ENCODE measurements around the gene BMP6. TPM values are rescaled to one million over a fixed set of nuclear protein-coding genes. Genes with fewer than 3 reads are reported as not detected.

The BMP6 gene
- total RNA-seq, 1 donor from 2014 or later: 3.2 TPM

DNA sequence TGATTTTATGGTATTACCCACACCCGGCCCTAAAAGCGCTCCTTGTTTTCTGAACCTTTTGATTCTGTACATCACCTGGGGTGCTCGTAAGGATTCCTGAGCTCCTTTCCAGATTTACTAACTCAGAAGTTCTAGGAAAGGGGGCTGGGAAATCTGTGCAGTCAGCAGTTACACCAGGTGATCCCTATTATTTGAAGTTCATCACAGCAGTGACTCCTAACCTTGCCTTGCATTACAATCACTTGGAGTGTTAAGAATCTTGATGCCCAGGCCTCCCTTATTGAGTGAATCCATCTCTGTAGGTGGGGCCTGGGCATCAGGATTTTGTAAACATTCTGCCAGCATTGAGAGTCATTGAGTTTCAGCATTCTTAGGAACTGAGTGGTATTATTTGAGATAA lies 44.7 kb downstream of the BMP6 start:
- Histone ChIP-seq H3K4me1 (no peaks in the 10 kb centered on the region), H3K36me3 (no peaks in the 10 kb centered on the region), H3K27ac (no peak overlapping the region), H3K27me3 (no peaks in the 10 kb centered on the region), H3K9me3 (no peaks in the 10 kb centered on the region), H3K4me3 (no peak overlapping the region)
- TF ChIP-seq POLR2A (IDR thresholded peaks at IDR 0.05) (no peak), POLR2AphosphoS5 (IDR thresholded peaks at IDR 0.05; ENCODE audit: insufficient read depth in 1 of 2, low read depth in 1 of 2) (no peak)
- TF ChIP-seq, protein P1, sequence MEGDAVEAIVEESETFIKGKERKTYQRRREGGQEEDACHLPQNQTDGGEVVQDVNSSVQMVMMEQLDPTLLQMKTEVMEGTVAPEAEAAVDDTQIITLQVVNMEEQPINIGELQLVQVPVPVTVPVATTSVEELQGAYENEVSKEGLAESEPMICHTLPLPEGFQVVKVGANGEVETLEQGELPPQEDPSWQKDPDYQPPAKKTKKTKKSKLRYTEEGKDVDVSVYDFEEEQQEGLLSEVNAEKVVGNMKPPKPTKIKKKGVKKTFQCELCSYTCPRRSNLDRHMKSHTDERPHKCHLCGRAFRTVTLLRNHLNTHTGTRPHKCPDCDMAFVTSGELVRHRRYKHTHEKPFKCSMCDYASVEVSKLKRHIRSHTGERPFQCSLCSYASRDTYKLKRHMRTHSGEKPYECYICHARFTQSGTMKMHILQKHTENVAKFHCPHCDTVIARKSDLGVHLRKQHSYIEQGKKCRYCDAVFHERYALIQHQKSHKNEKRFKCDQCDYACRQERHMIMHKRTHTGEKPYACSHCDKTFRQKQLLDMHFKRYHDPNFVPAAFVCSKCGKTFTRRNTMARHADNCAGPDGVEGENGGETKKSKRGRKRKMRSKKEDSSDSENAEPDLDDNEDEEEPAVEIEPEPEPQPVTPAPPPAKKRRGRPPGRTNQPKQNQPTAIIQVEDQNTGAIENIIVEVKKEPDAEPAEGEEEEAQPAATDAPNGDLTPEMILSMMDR (IDR thresholded peaks at IDR 0.05): no peak
- intact Hi-C loops (cut with DNase I): no loop called here
- no peak for DNase-seq (ENCODE audit: extremely low spot score in 2 of 2)

DNA sequence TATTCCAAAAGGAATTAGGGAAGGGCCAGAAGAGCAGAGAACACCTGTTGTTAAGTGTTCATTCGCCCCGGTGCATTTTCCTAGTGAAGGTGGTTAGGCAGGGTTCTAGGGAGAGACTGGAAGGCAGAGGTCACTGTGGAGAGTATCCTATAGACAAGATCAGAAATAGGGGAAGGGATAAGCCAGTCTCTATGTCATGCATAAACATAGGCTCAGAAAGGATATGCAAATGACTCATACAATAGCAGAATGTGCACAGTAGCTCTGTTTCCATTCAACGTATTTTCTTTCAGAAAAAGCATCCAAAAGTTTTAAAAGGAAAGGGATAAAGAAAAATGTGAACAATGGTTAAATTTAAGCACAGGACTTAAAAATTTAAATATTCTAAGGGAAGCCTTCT lies 47.4 kb downstream of the BMP6 start:
- no peaks in the 10 kb centered on the region for H3K9me3 ChIP-seq
- H3K27ac ChIP-seq: no peak overlapping the region
- intact Hi-C loops (cut with DNase I): no loop called here
- H3K4me1 ChIP-seq: no peaks in the 10 kb centered on the region
- no peak for DNase-seq (ENCODE audit: extremely low spot score in 2 of 2)
- no peaks in the 10 kb centered on the region for H3K27me3 ChIP-seq
- H3K36me3 ChIP-seq: no peaks in the 10 kb centered on the region
- no peak overlapping the region for H3K4me3 ChIP-seq
- TF ChIP-seq, protein P1 (IDR thresholded peaks at IDR 0.05): no peak
- no peak for TF ChIP-seq POLR2A (IDR thresholded peaks at IDR 0.05)
- TF ChIP-seq POLR2AphosphoS5 (IDR thresholded peaks at IDR 0.05; ENCODE audit: insufficient read depth in 1 of 2, low read depth in 1 of 2): no peak

DNA sequence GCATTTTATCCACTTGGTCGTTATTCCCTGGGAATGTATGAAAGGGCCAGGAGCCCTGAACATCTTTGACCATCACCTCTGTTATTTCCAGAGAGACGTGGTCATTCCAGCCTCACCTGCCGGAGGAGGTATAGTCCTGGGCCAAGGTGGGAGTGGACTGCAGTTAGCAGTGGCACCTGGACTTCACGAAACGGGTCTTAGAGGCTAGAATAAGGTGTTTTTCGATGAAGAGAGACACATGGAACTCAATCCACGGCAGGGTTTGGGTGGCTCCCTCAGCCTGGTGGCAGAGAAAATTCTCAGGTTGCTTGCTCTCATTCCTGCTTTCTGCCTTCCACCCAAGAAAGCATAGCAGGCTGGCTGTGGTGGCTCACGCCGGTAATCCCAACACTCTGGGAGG lies 48.0 kb downstream of the BMP6 start:
- Histone ChIP-seq H3K27me3 (no peaks in the 10 kb centered on the region), H3K27ac (no peak overlapping the region), H3K4me1 (no peaks in the 10 kb centered on the region), H3K4me3 (no peak overlapping the region), H3K9me3 (no peaks in the 10 kb centered on the region), H3K36me3 (no peaks in the 10 kb centered on the region)
- TF ChIP-seq POLR2A (IDR thresholded peaks at IDR 0.05): no peak
- no peak for TF ChIP-seq POLR2AphosphoS5 (IDR thresholded peaks at IDR 0.05; ENCODE audit: insufficient read depth in 1 of 2, low read depth in 1 of 2)
- TF ChIP-seq, protein P1 (IDR thresholded peaks at IDR 0.05): no peak
- DNase-seq (ENCODE audit: extremely low spot score in 2 of 2): no peak
- intact Hi-C loops (cut with DNase I): no loop called here

DNA sequence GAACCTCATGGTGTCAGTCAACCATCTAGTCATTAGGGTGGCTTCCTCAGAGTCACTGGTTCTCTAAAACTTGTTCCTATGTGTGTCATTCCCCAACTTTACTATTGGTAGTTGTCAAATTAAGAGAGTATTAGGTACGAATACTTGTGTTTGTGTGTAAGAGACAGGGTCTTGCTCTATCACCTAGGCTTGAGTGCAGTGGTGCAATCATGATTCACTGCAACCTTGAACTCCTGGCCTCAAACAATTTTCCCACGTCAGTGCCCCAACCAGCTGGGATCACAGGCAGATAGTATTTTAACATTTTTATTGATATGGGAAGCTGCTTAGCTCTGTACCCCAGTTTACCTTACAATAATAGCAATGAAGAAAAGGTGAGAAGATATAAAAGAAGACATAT lies 50.6 kb downstream of the BMP6 start:
- Histone ChIP-seq H3K4me3 (no peak overlapping the region), H3K27ac (no peak overlapping the region), H3K27me3 (no peaks in the 10 kb centered on the region), H3K9me3 (no peaks in the 10 kb centered on the region), H3K36me3 (no peaks in the 10 kb centered on the region), H3K4me1 (no peaks in the 10 kb centered on the region)
- TF ChIP-seq, protein P1 (IDR thresholded peaks at IDR 0.05): no peak
- TF ChIP-seq POLR2AphosphoS5 (IDR thresholded peaks at IDR 0.05; ENCODE audit: insufficient read depth in 1 of 2, low read depth in 1 of 2) (no peak), POLR2A (IDR thresholded peaks at IDR 0.05) (no peak)
- DNase-seq (ENCODE audit: extremely low spot score in 2 of 2): no peak
- intact Hi-C loops (cut with DNase I): no loop called here

DNA sequence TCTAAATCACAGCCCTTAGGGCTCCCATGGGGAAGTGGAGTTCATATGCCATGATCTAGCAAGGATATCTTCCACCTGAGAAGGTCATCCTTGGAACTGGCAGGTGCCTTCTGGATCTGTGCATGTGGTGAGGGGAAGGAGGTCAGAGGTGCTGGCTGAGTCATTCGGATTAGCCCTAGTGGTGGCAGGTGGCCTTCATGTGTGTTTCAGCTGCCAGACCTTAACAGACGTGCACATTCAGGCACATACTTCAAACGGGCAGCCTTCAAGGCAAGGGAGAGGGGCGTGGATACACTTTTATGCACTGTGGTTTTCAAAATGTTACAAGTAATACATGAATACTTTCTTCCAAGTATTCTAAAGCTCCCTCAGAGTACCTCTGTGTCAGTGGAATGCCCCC lies 51.2 kb downstream of the BMP6 start:
- Histone ChIP-seq H3K4me3 (no peak overlapping the region), H3K36me3 (no peaks in the 10 kb centered on the region), H3K4me1 (no peaks in the 10 kb centered on the region), H3K27ac (no peak overlapping the region), H3K9me3 (no peaks in the 10 kb centered on the region), H3K27me3 (no peaks in the 10 kb centered on the region)
- intact Hi-C loops (cut with DNase I): no loop called here
- no peak for TF ChIP-seq POLR2AphosphoS5 (IDR thresholded peaks at IDR 0.05; ENCODE audit: insufficient read depth in 1 of 2, low read depth in 1 of 2)
- no peak for TF ChIP-seq POLR2A (IDR thresholded peaks at IDR 0.05)
- TF ChIP-seq, protein P1 (IDR thresholded peaks at IDR 0.05): no peak
- no peak for DNase-seq (ENCODE audit: extremely low spot score in 2 of 2)

Measured in vagina (tissue), 2 donors.